ENCODE data around the gene NTN4. TPM values are rescaled to one million over a fixed set of nuclear protein-coding genes. Genes with fewer than 3 reads are reported as not detected.
"Not testable (repeated sequence)": the region's sequence is repeated elsewhere in the genome, so short reads cannot be mapped to it uniquely, and the experiment has no call there.

NTN4 gene
- total RNA-seq, 2 donors from 2014 or later, result 79.2 to 118 TPM

GRCh38 chr12:95740751-95741150 lies 49.8 kb downstream of the NTN4 start:
- 48% methylated on average over 1 of the region's 1 CpG for WGBS
- Histone ChIP-seq H3K36me3 (no peaks in the 10 kb centered on the region), H3K27ac (no peak overlapping the region), H3K27me3 (replicated peaks; ENCODE audit: insufficient read depth) (no peaks in the 10 kb centered on the region), H3K4me1 (replicated peaks) (no peaks in the 10 kb centered on the region), H3K4me3 (no peak overlapping the region), H3K9me3 (no peaks in the 10 kb centered on the region)
- intact Hi-C loops (cut with DNase I), result no loop called here
- DNase-seq (ENCODE audit: low spot score), result no peak
- TF ChIP-seq POLR2A (IDR thresholded peaks at IDR 0.05) (no peak), POLR2AphosphoS5 (IDR thresholded peaks at IDR 0.05) (no peak), CTCF (IDR thresholded peaks at IDR 0.05) (no peak)

GRCh38 chr12:95739561-95740313 lies 50.8 kb downstream of the NTN4 start:
- Histone ChIP-seq H3K36me3 (no peaks in the 10 kb centered on the region), H3K4me3 (no peak overlapping the region), H3K27me3 (replicated peaks; ENCODE audit: insufficient read depth) (no peaks in the 10 kb centered on the region), H3K4me1 (replicated peaks) (no peaks in the 10 kb centered on the region), H3K27ac (no peak overlapping the region), H3K9me3 (no peaks in the 10 kb centered on the region)
- TF ChIP-seq POLR2A (IDR thresholded peaks at IDR 0.05) (no peak), CTCF (IDR thresholded peaks at IDR 0.05) (no peak), POLR2AphosphoS5 (IDR thresholded peaks at IDR 0.05) (no peak)
- 49% methylated on average over 13 of the region's 13 CpGs for WGBS
- DNase-seq (ENCODE audit: low spot score), result peak; percentile 61
- intact Hi-C loops (cut with DNase I), result no loop called here

GRCh38 chr12:95738024-95738611 lies 52.4 kb downstream of the NTN4 start:
- Histone ChIP-seq H3K36me3 (no peaks in the 10 kb centered on the region), H3K27me3 (replicated peaks; ENCODE audit: insufficient read depth) (no peaks in the 10 kb centered on the region), H3K9me3 (no peaks in the 10 kb centered on the region), H3K4me3 (no peak overlapping the region), H3K27ac (peak overlapping the region in 1 of 2 donors; percentile 2), H3K4me1 (replicated peaks) (no peaks in the 10 kb centered on the region)
- intact Hi-C loops (cut with DNase I), result no loop called here
- DNase-seq (ENCODE audit: low spot score), result no peak
- TF ChIP-seq POLR2AphosphoS5 (IDR thresholded peaks at IDR 0.05) (peak; percentile 18), POLR2A (IDR thresholded peaks at IDR 0.05) (no peak)
- 59% methylated on average over 11 of the region's 11 CpGs for WGBS

- Histone ChIP-seq H3K27ac (no peak overlapping the region), H3K4me3 (no peak overlapping the region), H3K9me3 (no peaks in the 10 kb centered on the region), H3K27me3 (replicated peaks; ENCODE audit: insufficient read depth) (no peaks in the 10 kb centered on the region), H3K36me3 (no peaks in the 10 kb centered on the region), H3K4me1 (replicated peaks) (no peaks in the 10 kb centered on the region)
- TF ChIP-seq POLR2A (IDR thresholded peaks at IDR 0.05) (no peak), POLR2AphosphoS5 (IDR thresholded peaks at IDR 0.05) (no peak), CTCF (IDR thresholded peaks at IDR 0.05) (no peak)
- intact Hi-C loops (cut with DNase I), result no loop called here
- no peak for DNase-seq (ENCODE audit: low spot score)
- WGBS, result 61% methylated on average over 2 of the region's 2 CpGs
Measured at GRCh38 chr12:95736631-95737030, 53.9 kb downstream of the NTN4 start.

GRCh38 chr12:95735728-95736127 lies 54.8 kb downstream of the NTN4 start:
- H3K4me3 ChIP-seq; H3K27me3 ChIP-seq (replicated peaks; ENCODE audit: insufficient read depth); H3K36me3 ChIP-seq; H3K27ac ChIP-seq; H3K9me3 ChIP-seq; intact Hi-C loops (cut with DNase I); H3K4me1 ChIP-seq (replicated peaks); DNase-seq (ENCODE audit: low spot score): not testable (repeated sequence)
- 80% methylated on average over 5 of the region's 5 CpGs for WGBS

All from prostate gland (tissue), 2 donors.